GM21723 (cell line): Measurements from ENCODE around the gene POLR2F.
"Not testable (repeated sequence)": the region's sequence is repeated elsewhere in the genome, so short reads cannot be mapped to it uniquely, and the experiment has no call there.

Experiments used
- ATAC-seq: cut with Tn5 transposase; IDR thresholded peaks from one replicate; pipeline ENCODE4 v1.9.1; 2021; ENCODE audit warnings: mild to moderate bottlenecking, moderate library complexity; ENCODE audit not compliant: unreplicated experiment

The POLR2F gene

DNA sequence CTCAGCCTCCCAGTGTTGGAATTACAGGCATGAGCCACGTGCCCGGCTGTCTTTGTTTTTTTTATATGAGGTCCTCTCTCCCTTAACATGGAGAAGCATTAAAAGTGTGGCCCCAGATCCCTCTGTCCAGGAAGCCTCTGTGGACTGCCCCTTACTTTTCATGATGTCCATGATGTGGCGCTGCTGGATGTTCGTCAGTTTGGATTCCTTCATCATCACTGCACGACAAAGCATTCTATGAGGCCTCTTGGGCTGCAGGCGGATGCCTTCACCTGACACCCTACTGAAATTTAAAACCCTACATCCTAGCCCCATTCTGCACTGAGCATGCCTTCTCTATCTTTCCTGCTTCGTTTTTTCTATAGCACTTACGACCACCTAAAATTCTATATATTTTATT is 2.2 kb upstream of the POLR2F start:
- no peak for ATAC-seq

GRCh38 chr22:37952629-37953028 is 870 bp upstream of the POLR2F start:
- ATAC-seq, result not testable (repeated sequence)

GRCh38 chr22:37953062-37953436 is 450 bp upstream of the POLR2F start:
- peak; percentile 39 for ATAC-seq

DNA sequence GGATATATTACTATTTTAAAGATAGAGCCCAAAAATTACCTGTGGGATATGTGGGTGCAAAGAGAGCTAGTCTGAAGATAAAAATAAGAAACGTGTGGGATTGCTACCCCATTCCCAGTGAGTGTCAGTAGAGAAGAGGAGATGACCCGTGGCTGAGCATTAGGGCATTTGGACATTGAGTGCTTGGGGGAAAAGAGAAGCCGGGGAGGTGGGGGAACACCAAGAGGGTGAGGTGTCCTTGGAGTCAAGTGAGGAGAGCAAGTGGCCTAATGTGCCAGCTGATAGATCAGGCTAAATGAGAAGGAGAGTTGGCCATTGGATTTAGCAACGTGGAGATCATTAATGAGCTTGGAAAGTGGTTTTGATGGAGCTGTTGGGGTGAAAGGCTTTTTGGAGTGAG is 1.2 kb downstream of the POLR2F start:
- no peak for ATAC-seq

- not testable (repeated sequence) for ATAC-seq
These were observed 2.4 kb downstream of the POLR2F start for GRCh38 chr22:37955825-37956397.

GRCh38 chr22:37957232-37957631 is 3.7 kb downstream of the POLR2F start:
- ATAC-seq, result no peak

DNA sequence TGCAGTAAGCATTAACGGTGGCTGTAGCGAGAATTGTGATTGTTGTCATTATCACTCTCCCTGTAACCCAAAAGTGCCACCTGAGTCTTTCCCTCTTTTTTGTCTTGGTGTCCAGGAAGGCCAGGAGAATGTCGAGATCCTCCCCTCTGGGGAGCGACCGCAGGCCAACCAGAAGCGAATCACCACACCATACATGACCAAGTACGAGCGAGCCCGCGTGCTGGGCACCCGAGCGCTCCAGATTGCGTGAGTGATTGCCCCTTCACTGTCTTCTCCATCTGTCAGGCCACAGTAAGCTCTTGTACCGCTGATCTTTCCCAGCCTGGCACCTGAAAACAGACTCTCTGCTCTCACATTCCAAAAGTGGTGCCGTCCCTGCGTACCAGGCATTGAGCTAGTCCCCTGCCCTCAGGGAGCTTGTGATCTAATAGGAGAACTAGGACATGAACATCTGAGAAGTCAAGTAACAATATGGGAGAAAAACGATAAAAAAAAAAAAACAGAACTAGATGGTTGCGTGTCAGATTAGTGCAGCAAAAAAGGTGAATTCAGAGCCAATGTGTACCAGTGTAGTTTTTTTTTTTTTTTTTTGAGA is 5.8 kb downstream of the POLR2F start:
- no peak for ATAC-seq

DNA sequence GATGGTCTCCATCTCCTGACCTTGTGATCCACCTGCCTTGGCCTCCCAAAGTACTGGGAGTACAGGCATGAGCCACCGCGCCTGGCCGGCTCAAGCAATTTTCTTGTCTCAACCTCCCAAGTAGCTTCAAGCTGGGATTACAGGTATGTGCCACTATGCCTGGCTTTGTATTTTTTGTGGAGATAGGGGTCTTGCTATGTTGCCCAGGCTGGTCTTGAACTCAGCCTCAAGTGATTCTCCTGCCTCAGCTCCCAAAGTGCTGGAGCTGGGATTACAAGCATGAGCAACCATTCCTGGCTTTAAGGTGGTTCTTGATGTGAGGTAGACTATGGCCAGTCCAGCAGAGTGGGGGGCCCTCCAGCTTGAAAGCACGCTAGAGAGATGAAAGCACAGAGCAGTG is 7.6 kb downstream of the POLR2F start:
- no peak for ATAC-seq

DNA sequence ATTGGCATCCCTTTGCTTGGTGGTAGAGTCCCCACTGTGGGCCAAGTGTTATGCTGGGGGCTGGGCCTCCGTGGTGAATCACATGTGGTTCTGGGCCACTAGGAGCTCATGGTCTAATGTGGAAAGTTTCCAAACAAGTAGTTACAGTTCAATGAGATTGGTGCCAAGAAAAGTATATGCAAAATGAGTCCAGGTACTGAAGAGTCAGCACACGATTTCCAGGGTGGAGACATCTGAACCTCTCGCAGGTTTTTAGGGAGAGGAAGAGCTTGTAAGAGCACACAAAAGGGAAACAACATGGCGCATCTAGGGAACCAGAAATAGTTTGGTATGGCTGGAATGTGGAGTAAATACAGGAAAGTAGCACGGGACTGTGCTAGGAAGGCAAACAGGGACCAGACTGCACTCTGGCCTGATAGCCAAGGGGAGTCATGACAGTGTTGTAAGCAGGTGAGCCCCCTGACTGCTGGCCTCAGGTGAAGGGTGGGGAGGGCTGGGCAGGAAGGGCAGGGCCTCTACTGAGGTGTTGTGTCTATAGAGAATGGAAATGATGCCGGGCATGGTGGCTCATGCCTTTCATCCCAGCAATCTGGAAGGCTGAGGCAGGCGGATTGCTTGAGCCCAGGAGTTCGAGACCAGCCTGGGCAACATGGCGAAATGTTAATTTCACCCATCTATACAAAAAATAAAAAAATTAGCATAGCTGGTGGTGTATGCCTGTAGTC is 12.6 kb downstream of the POLR2F start:
- no peak for ATAC-seq

DNA sequence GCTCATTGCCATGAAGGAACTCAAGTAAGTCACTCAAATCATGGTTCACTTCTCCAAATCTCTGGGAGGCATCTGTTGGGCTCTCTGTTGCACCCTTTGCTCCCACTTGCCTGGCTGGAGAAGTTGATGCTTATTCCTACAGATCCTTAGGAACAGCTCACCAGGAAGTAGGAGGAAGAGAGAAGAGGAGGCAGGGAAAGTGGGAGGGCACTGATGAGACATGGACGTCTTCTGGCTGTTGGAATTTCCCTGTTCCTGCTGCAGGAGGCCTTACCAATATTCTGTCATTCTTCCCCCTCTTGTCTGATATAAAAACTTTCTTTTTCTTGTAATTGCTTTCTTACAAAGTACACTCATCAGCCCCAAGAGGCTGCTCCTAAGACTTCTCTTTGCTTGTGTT is 13.6 kb downstream of the POLR2F start:
- no peak for ATAC-seq

GRCh38 chr22:37967637-37968451 is 14.3 kb downstream of the POLR2F start:
- ATAC-seq, result no peak

DNA sequence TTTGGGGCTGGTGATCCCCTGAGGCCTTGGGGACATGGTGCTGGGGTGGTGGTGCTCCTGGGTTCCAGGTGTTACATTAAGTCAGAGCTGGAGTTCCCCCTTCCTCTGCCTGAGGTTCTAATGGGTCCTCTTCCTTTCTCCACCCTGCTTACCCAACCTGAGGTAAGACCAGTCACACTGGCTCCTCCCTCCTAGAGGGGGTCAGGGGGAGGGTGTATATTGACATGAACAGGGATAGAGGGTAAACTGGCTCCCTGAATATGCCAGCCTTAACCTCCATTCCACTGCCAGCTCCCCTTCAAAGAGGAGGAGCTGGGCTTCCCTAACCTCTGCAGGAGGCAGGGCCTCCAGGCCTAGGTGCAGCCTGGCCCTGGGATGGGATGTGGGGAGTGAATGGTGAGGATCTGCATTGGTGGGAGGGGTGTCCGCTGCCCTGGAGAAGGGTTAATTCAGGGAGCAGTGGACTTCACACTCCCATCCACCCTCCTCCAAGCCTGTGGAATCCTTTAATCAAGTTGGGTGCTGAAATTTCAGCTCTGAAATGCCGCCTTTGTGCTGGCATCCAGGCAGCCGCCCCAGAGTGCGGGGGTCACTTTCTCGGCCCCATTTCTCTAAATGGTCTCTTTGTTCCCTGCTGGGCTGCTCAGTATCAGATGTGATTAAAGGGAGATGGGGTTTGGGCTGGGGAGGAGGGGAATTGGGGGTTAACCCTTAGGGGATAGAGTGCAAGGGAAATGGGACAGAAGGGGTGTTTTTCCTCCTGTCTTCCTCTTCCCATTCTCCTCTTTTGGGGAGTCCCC is 15.2 kb downstream of the POLR2F start:
- ATAC-seq, result no peak

DNA sequence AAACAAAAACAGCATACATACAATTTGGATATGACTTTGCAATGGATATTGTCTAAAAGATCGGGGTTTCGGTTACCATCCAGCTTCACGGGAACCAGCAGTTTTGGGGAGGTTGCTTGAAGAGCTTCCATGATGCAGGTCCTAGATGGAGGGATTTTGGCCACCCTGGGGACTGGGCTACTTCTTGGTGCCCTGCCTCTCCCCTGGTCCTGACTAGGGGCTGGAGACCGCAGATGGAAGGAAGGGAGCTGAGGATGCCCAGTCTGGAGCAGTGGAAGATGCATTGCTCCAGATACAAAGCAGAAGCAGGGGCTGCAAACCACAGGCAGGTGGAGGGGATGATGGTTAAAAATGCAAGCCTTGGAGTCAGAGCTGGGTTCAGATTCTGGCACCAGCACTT is 17.4 kb downstream of the POLR2F start:
- ATAC-seq, result no peak

DNA sequence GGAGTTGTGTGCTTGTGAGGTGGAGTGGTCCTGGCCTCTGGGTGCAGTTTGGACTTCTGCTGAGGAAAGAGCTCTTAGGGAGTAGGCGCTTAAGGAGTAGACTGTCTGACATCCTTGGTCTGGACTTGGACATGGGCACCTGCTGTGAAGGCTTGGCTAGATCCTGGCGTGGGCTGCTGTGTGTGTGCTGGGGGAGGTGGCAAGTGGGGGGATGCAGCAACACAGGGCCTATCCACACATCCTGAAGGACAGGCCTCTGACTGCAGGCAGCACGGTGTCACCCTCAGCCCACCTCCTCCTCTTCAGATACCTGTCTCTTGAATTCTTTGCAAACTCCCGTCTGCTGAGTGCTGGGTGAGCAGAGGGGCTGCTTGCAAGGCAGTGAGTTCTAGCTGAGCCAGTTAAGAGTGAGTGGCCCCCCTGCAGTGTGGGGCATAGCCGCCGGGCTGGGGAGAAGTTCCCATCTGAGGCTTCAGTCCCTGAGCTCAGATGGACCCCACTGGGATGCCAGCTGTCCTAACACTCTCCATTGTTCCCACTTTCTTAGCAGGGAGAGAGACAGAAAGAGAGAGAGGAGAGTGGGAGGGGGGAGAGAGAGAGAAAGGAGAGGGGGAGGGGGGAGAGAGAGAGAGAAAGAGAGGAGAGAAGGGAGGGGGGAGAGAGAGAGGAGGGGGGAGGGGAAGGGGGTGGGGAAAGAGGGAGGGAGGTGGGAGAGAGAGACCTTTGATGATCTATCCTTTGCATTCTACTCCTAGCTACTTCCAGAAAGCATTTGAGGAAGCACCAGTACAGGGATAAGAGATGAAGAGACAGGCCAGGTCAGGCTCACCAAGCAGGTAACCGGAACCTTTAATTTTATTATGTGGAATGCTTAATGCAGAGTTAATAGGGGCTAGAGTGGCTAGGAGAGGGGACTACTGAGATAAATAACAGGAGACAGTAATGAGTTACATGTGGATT is 18.3 kb downstream of the POLR2F start:
- ATAC-seq, result no peak

DNA sequence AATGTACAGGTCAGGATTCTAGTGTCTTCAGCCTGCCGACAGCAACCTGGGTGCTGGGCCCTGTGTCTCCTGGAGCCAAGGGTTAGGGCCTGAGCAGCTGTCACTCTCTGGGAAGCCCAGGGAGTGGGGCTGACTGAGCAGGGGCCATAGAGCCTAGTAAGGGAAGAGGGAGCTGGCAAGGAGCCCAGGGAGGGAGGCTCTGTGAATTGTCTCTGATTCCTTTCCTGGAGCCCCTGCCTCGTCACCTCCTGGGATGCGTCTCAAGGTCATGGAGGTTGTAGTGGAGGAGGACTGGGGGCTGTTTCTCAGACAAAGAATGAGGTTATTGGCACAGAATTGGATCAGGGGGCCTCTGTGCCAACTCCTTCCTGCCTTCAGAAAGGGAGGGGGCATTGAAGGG is 19.0 kb downstream of the POLR2F start:
- ATAC-seq, result no peak

GRCh38 chr22:37973271-37974170 is 20.0 kb downstream of the POLR2F start:
- ATAC-seq, result no peak

DNA sequence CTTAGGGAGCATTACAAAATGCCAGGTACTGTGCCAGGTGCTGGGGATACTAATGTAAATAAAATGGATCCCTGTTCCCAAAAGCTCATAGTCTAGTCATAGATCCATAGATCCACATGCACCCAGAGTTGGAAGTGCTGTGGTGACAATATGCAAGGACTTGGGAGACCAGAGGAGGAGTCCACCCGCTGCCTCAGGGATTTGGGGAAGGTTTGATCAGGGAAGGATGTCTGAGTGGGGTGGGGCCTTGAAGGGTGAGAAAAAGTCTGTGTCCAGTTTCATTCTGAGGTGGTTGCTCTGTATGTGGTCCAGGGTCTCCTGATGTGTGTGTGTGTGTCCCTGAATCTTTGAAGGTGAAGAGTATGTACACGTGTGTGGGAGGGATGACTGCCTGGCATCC is 21.7 kb downstream of the POLR2F start:
- ATAC-seq, result no peak

DNA sequence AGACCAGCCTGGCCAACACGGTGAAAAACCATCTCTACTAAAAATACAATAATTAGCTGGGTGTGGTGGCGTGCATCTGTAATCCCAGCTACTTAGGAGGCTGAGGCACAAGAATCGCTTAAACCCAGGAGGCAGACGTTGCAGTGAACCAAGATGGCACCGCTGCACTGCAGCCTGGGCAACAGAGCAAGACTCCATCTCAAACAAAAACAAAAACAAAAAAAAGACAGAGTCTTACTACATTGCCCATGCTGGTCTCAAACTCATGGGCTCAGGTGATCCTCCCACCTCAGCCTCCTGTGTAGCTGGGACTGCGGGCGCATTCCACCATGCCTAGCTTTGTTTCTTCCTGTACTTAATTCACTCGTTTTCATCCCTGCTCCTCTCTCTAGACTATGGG is 22.5 kb downstream of the POLR2F start:
- not testable (repeated sequence) for ATAC-seq

GRCh38 chr22:37976547-37976946 is 23.0 kb downstream of the POLR2F start:
- ATAC-seq, result no peak
